ENCODE data around the gene COL4A4. TPM values are rescaled to one million over a fixed set of nuclear protein-coding genes. Genes with fewer than 3 reads are reported as not detected.
A peak's percentile ranks its signal among the peaks of the same experiment; 100 is the strongest.

The COL4A4 gene
- total and polyA plus RNA-seq, 2 experiments from 2014 or later, result 1.3 to 3.1 TPM

DNA sequence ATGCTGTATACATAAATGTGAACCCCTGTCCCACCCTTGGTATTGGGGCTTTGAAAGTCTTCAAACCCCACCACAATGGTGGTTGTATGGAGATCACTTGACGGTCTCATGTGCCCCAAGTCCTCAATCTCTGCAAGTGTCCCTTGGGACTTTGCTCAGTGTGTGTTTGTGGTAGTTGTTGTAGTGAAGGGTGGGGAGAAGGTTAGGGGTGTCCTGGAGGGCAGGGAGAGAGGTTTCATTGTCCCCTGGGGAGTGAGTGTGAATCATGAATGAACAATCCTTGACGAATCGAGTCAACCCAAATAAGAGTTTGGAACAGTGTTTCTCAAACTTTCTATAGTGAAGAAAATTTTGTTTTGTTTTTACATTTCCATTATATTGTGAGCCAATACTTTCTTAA, 28.5 kb upstream of the COL4A4 start:
- H3K4me1 ChIP-seq (ENCODE audit: insufficient read depth), result peaks cover 12% of the 10 kb centered on the region; the same call in 1 of the 2 replicates
- Mint-ChIP-seq H3K36me3 (ENCODE audit: low read depth) (no peaks in the 10 kb centered on the region), H3K4me3 (no peak overlapping the region), H3K9me3 (no peaks in the 10 kb centered on the region; the same call in 2 of the 3 replicates), H3K27me3 (ENCODE audit: insufficient read depth, low read depth, poor library complexity) (no peaks in the 10 kb centered on the region), H3K27ac (no peak overlapping the region), H3K4me1 (peaks cover 25% of the 10 kb centered on the region; the same call in 2 of the 3 replicates)
- no peak overlapping the region for H3K27ac ChIP-seq (ENCODE audit: low read depth)
- H3K36me3 ChIP-seq (ENCODE audit: insufficient read depth), result no peaks in the 10 kb centered on the region
- TF ChIP-seq EZH2 (IDR thresholded peaks at IDR 0.05; ENCODE audit: low read depth, unreplicated experiment) (no peak), EZH2phosphoT487 (IDR thresholded peaks at IDR 0.05; ENCODE audit: unreplicated experiment) (no peak), ZNF331 (CRISPR knock-in tag; IDR thresholded peaks at IDR 0.05; ENCODE audit: low read depth) (no peak), POLR2AphosphoS5 (IDR thresholded peaks at IDR 0.05; ENCODE audit: low read depth) (no peak), CREB1 (CRISPR knock-in tag; IDR thresholded peaks at IDR 0.05; ENCODE audit: low read depth) (no peak)
- H3K9me2 ChIP-seq (ENCODE audit: insufficient read depth), result peaks cover 11% of the 10 kb centered on the region
- H3K4me2 ChIP-seq, result no peak overlapping the region
- no peak overlapping the region for H2AFZ ChIP-seq
- ATAC-seq (no peak), DNase-seq (ENCODE audit: low spot score) (no peak)
- H3K79me2 ChIP-seq (replicated peaks; ENCODE audit: insufficient read depth), result no peaks in the 10 kb centered on the region
- H3F3A ChIP-seq (replicated peaks; ENCODE audit: low read depth), result no peaks in the 10 kb centered on the region
- H3K4me3 ChIP-seq, result no peak overlapping the region
- H4K20me1 ChIP-seq (replicated peaks; ENCODE audit: insufficient read depth), result no peaks in the 10 kb centered on the region
- H3K27me3 ChIP-seq (ENCODE audit: insufficient read depth), result no peaks in the 10 kb centered on the region

DNA sequence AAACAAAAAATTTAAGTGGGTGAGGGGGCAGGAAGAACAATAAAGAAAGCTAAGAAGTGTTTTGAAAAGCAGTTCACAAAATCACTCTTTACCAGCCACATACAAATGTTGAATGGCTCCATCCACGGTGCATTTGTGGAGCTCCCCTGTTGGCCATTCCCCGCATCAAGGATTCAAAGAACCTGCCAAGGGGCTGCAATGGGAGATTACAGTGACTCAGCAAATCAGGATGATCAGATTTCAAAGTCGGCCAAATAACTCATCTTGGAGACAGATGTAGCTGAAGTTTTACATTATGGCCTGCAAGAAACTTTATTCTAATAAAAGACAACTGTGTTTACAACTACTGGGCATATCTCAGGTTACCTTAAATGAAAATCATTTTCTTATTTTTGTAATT, 27.4 kb upstream of the COL4A4 start:
- Mint-ChIP-seq H3K4me1 (peaks cover 26% of the 10 kb centered on the region; the same call in 2 of the 3 replicates), H3K4me3 (no peak overlapping the region), H3K27ac (peak overlapping the region; percentile 73), H3K9me3 (no peaks in the 10 kb centered on the region; the same call in 2 of the 3 replicates), H3K36me3 (ENCODE audit: low read depth) (no peaks in the 10 kb centered on the region), H3K27me3 (ENCODE audit: insufficient read depth, low read depth, poor library complexity) (no peaks in the 10 kb centered on the region)
- Histone ChIP-seq H3K27ac (ENCODE audit: low read depth) (no peak overlapping the region), H4K20me1 (replicated peaks; ENCODE audit: insufficient read depth) (no peaks in the 10 kb centered on the region), H3K9me2 (ENCODE audit: insufficient read depth) (peaks cover 22% of the 10 kb centered on the region), H3K27me3 (ENCODE audit: insufficient read depth) (no peaks in the 10 kb centered on the region), H3K79me2 (replicated peaks; ENCODE audit: insufficient read depth) (no peaks in the 10 kb centered on the region), H3K36me3 (ENCODE audit: insufficient read depth) (no peaks in the 10 kb centered on the region), H3K4me1 (ENCODE audit: insufficient read depth) (peaks cover 12% of the 10 kb centered on the region; the same call in 1 of the 2 replicates), H3K4me2 (no peak overlapping the region), H3F3A (replicated peaks; ENCODE audit: low read depth) (no peaks in the 10 kb centered on the region), H3K4me3 (no peak overlapping the region), H2AFZ (no peak overlapping the region)
- DNase-seq (ENCODE audit: low spot score), result peak; percentile 75
- ATAC-seq, result peak; percentile 63
- TF ChIP-seq, protein P1, sequence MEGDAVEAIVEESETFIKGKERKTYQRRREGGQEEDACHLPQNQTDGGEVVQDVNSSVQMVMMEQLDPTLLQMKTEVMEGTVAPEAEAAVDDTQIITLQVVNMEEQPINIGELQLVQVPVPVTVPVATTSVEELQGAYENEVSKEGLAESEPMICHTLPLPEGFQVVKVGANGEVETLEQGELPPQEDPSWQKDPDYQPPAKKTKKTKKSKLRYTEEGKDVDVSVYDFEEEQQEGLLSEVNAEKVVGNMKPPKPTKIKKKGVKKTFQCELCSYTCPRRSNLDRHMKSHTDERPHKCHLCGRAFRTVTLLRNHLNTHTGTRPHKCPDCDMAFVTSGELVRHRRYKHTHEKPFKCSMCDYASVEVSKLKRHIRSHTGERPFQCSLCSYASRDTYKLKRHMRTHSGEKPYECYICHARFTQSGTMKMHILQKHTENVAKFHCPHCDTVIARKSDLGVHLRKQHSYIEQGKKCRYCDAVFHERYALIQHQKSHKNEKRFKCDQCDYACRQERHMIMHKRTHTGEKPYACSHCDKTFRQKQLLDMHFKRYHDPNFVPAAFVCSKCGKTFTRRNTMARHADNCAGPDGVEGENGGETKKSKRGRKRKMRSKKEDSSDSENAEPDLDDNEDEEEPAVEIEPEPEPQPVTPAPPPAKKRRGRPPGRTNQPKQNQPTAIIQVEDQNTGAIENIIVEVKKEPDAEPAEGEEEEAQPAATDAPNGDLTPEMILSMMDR (conservative IDR thresholded peaks at IDR 0.05; ENCODE audit: low read depth in 2 of 2), result peak; percentile 15 to 18; a peak in 1 of 4 replicates
- TF ChIP-seq, protein P2, sequence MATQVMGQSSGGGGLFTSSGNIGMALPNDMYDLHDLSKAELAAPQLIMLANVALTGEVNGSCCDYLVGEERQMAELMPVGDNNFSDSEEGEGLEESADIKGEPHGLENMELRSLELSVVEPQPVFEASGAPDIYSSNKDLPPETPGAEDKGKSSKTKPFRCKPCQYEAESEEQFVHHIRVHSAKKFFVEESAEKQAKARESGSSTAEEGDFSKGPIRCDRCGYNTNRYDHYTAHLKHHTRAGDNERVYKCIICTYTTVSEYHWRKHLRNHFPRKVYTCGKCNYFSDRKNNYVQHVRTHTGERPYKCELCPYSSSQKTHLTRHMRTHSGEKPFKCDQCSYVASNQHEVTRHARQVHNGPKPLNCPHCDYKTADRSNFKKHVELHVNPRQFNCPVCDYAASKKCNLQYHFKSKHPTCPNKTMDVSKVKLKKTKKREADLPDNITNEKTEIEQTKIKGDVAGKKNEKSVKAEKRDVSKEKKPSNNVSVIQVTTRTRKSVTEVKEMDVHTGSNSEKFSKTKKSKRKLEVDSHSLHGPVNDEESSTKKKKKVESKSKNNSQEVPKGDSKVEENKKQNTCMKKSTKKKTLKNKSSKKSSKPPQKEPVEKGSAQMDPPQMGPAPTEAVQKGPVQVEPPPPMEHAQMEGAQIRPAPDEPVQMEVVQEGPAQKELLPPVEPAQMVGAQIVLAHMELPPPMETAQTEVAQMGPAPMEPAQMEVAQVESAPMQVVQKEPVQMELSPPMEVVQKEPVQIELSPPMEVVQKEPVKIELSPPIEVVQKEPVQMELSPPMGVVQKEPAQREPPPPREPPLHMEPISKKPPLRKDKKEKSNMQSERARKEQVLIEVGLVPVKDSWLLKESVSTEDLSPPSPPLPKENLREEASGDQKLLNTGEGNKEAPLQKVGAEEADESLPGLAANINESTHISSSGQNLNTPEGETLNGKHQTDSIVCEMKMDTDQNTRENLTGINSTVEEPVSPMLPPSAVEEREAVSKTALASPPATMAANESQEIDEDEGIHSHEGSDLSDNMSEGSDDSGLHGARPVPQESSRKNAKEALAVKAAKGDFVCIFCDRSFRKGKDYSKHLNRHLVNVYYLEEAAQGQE (IDR thresholded peaks at IDR 0.05; ENCODE audit: unreplicated experiment), result no peak
- TF ChIP-seq, protein P3, sequence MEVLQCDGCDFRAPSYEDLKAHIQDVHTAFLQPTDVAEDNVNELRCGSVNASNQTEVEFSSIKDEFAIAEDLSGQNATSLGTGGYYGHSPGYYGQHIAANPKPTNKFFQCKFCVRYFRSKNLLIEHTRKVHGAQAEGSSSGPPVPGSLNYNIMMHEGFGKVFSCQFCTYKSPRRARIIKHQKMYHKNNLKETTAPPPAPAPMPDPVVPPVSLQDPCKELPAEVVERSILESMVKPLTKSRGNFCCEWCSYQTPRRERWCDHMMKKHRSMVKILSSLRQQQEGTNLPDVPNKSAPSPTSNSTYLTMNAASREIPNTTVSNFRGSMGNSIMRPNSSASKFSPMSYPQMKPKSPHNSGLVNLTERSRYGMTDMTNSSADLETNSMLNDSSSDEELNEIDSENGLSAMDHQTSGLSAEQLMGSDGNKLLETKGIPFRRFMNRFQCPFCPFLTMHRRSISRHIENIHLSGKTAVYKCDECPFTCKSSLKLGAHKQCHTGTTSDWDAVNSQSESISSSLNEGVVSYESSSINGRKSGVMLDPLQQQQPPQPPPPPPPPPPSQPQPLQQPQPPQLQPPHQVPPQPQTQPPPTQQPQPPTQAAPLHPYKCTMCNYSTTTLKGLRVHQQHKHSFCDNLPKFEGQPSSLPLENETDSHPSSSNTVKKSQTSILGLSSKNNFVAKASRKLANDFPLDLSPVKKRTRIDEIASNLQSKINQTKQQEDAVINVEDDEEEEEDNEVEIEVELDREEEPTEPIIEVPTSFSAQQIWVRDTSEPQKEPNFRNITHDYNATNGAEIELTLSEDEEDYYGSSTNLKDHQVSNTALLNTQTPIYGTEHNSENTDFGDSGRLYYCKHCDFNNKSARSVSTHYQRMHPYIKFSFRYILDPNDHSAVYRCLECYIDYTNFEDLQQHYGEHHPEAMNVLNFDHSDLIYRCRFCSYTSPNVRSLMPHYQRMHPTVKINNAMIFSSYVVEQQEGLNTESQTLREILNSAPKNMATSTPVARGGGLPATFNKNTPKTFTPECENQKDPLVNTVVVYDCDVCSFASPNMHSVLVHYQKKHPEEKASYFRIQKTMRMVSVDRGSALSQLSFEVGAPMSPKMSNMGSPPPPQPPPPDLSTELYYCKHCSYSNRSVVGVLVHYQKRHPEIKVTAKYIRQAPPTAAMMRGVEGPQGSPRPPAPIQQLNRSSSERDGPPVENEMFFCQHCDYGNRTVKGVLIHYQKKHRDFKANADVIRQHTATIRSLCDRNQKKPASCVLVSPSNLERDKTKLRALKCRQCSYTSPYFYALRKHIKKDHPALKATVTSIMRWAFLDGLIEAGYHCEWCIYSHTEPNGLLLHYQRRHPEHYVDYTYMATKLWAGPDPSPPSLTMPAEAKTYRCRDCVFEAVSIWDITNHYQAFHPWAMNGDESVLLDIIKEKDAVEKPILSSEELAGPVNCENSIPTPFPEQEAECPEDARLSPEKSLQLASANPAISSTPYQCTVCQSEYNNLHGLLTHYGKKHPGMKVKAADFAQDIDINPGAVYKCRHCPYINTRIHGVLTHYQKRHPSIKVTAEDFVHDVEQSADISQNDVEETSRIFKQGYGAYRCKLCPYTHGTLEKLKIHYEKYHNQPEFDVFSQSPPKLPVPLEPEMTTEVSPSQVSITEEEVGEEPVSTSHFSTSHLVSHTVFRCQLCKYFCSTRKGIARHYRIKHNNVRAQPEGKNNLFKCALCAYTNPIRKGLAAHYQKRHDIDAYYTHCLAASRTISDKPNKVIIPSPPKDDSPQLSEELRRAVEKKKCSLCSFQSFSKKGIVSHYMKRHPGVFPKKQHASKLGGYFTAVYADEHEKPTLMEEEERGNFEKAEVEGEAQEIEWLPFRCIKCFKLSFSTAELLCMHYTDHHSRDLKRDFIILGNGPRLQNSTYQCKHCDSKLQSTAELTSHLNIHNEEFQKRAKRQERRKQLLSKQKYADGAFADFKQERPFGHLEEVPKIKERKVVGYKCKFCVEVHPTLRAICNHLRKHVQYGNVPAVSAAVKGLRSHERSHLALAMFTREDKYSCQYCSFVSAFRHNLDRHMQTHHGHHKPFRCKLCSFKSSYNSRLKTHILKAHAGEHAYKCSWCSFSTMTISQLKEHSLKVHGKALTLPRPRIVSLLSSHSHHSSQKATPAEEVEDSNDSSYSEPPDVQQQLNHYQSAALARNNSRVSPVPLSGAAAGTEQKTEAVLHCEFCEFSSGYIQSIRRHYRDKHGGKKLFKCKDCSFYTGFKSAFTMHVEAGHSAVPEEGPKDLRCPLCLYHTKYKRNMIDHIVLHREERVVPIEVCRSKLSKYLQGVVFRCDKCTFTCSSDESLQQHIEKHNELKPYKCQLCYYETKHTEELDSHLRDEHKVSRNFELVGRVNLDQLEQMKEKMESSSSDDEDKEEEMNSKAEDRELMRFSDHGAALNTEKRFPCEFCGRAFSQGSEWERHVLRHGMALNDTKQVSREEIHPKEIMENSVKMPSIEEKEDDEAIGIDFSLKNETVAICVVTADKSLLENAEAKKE (CRISPR knock-in tag; IDR thresholded peaks at IDR 0.05), result peak; percentile 79; the same call in 1 of the 2 replicates
- TF ChIP-seq EZH2 (IDR thresholded peaks at IDR 0.05; ENCODE audit: low read depth, unreplicated experiment), result no peak
- TF ChIP-seq, protein P4, sequence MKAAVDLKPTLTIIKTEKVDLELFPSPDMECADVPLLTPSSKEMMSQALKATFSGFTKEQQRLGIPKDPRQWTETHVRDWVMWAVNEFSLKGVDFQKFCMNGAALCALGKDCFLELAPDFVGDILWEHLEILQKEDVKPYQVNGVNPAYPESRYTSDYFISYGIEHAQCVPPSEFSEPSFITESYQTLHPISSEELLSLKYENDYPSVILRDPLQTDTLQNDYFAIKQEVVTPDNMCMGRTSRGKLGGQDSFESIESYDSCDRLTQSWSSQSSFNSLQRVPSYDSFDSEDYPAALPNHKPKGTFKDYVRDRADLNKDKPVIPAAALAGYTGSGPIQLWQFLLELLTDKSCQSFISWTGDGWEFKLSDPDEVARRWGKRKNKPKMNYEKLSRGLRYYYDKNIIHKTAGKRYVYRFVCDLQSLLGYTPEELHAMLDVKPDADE (IDR thresholded peaks at IDR 0.05), result no peak
